22Rv1 (cell line): Measurements from ENCODE around the gene BNIPL.

Experiments used
- CTCF ChIP-seq: fragments of 450-650 bp; IDR thresholded peaks from 2 replicates; pipeline ENCODE4 v1.5.1; 2017; ENCODE audit warnings: mild to moderate bottlenecking
- ZFX ChIP-seq: fragments of 450-650 bp; IDR thresholded peaks from 2 replicates; pipeline ENCODE4 v1.6.1; 2017; ENCODE audit warnings: antibody characterized with exemption, borderline replicate concordance

- no peak for TF ChIP-seq CTCF
- TF ChIP-seq ZFX, result no peak
These were observed 22.3 kb downstream of the BNIPL start for GRCh38 chr1:151058692-151059091.
